GM12878 (cell line): ENCODE results near the gene PTCD1. TPM values are rescaled to one million over a fixed set of nuclear protein-coding genes. Genes with fewer than 3 reads are reported as not detected.

ENCODE experiments used
- ATAC-seq: fragments of 200-7000 bp; cut with Tn5 transposase; 3 replicates; pipeline ENCODE4 v1.9.1; 2020; ENCODE audit warnings: mild to moderate bottlenecking, moderate library complexity
- BruUV-seq: library from RNA; stranded (reverse); fragments of 400-500 nt; replicated peaks from 2 replicates; lab custom pipeline; 2021; lab: Mats Ljungman, UMichigan
- CTCF ChIA-PET: fragments of 300-600 bp; sonication (Branson Sonifier 250); formaldehyde crosslinking; extraction: SDS; loops from one replicate; lab custom pipeline; 2021; ENCODE audit warnings: inconsistent platforms; lab: Yijun Ruan, JAX
- POLR2A ChIA-PET: fragments of 350-600 bp; formaldehyde crosslinking; extraction: SDS; loops from one replicate; lab custom pipeline; 2021; ENCODE audit warnings: inconsistent platforms; lab: Charles Lee
- RAD21 ChIA-PET: fragments of 300-600 bp; sonication (Branson Sonifier 250); formaldehyde crosslinking; loops from one replicate; lab custom pipeline; 2023; ENCODE audit warnings: antibody characterized with exemption; ENCODE audit not compliant: unreplicated experiment; lab: Charles Lee
- SMC1A ChIA-PET: fragments of 300-600 bp; sonication (Branson Sonifier 250); formaldehyde crosslinking; loops from one replicate; lab custom pipeline; 2023; ENCODE audit not compliant: unreplicated experiment, uncharacterized antibody; lab: Charles Lee
- DNase-seq: peaks from one replicate; pipeline ENCODE4 v3.0.0-alpha.2; 2011; ENCODE audit warnings: low read depth, low spot score
- FAIRE-seq: peaks from 3 replicates; lab custom pipeline; 2011; peaks lifted over from hg19 to GRCh38; lab: Jason Lieb, UNC
- H2AFZ ChIP-seq: 2 replicates; pipeline ENCODE4 v1.6.0; 2011; ENCODE audit warnings: low read depth, low read length, control low read depth; ENCODE audit not compliant: control insufficient read depth
- H3K27ac ChIP-seq: 2 replicates; pipeline ENCODE4 v1.5.1; 2011; ENCODE audit warnings: control low read depth; ENCODE audit not compliant: control insufficient read depth, insufficient read depth
- H3K27me3 ChIP-seq, 2 experiments: replicated peaks in 1 of 2; 2 replicates each; pipeline versions ENCODE4 v1.6.0 to v1.6.1; 2011; ENCODE audit warnings: low read length in 1 of 2; ENCODE audit not compliant: control insufficient read depth in 2 of 2, insufficient read depth in 2 of 2
- H3K36me3 ChIP-seq, 2 experiments: 2 replicates each; pipeline ENCODE4 v1.5.1; 2011; ENCODE audit warnings: low read length in 1 of 2; ENCODE audit not compliant: control insufficient read depth in 2 of 2, insufficient read depth in 2 of 2
- H3K4me1 ChIP-seq: 2 replicates; pipeline ENCODE4 v1.6.1; 2011; ENCODE audit warnings: mild to moderate bottlenecking, low read length, moderate library complexity, mixed read lengths; ENCODE audit not compliant: control insufficient read depth, insufficient read depth
- H3K4me2 ChIP-seq: 2 replicates; pipeline ENCODE4 v1.6.0; 2011; ENCODE audit warnings: control low read depth; ENCODE audit not compliant: control insufficient read depth, insufficient read depth
- H3K4me3 ChIP-seq: fragments of 200-600 bp; sonication (generic); 2 replicates; pipeline ENCODE4 v1.5.1; 2016
- H3K79me2 ChIP-seq: 2 replicates; pipeline ENCODE4 v1.6.0; 2011; ENCODE audit warnings: low read length; ENCODE audit not compliant: control insufficient read depth, insufficient read depth
- H3K9ac ChIP-seq: 2 replicates; pipeline ENCODE4 v1.8.0; 2011; ENCODE audit warnings: low read length, control low read depth, mixed read lengths; ENCODE audit not compliant: control insufficient read depth, insufficient read depth
- H3K9me3 ChIP-seq: replicated peaks from 3 replicates; pipeline ENCODE4 v1.5.1; 2011; ENCODE audit warnings: mild to moderate bottlenecking, low read length; ENCODE audit not compliant: control insufficient read depth, insufficient read depth
- H4K20me1 ChIP-seq: 2 replicates; pipeline ENCODE4 v1.6.0; 2011; ENCODE audit not compliant: control insufficient read depth, insufficient read depth
- HDAC6 ChIP-seq: fragments of 200-600 bp; sonication (generic); IDR thresholded peaks from one replicate; pipeline ENCODE4 v1.8.0; 2017; ENCODE audit warnings: antibody characterized with exemption; ENCODE audit not compliant: unreplicated experiment
- IRF4 ChIP-seq: IDR thresholded peaks from 2 replicates; pipeline ENCODE4 v1.6.1; 2011; ENCODE audit warnings: low read depth, low read length
- MEF2A ChIP-seq: IDR thresholded peaks from 2 replicates; pipeline ENCODE4 v1.6.1; 2011; ENCODE audit warnings: low read depth, mild to moderate bottlenecking, low read length, moderate library complexity; ENCODE audit not compliant: insufficient read depth
- MEF2B ChIP-seq: fragments of 450-650 bp; IDR thresholded peaks from 2 replicates; pipeline ENCODE4 v1.6.1; 2018; ENCODE audit warnings: mild to moderate bottlenecking, moderate library complexity; ENCODE audit not compliant: partially characterized antibody, poor library complexity, severe bottlenecking
- MTA3 ChIP-seq: IDR thresholded peaks from 2 replicates; pipeline ENCODE4 v1.6.1; 2012; ENCODE audit warnings: low read length, inconsistent platforms, borderline replicate concordance
- MYB ChIP-seq: fragments of 150-350 bp; IDR thresholded peaks from 2 replicates; pipeline ENCODE4 v1.6.1; 2014; ENCODE audit warnings: mild to moderate bottlenecking, low read depth, low read length, borderline replicate concordance
- NFIC ChIP-seq: IDR thresholded peaks from 2 replicates; pipeline ENCODE4 v1.6.1; 2012; ENCODE audit warnings: low read depth, mild to moderate bottlenecking, inconsistent platforms, low read length, moderate library complexity
- SMAD5 ChIP-seq: IDR thresholded peaks from 2 replicates; pipeline ENCODE4 v1.6.1; 2016; ENCODE audit warnings: antibody characterized with exemption, low read depth
- ZNF207 ChIP-seq: fragments of 450-650 bp; IDR thresholded peaks from 2 replicates; pipeline ENCODE4 v1.6.1; 2014; ENCODE audit warnings: antibody characterized with exemption, mild to moderate bottlenecking, borderline replicate concordance
- ZNF24 ChIP-seq: fragments of 450-650 bp; IDR thresholded peaks from 2 replicates; pipeline ENCODE4 v1.6.1; 2017; ENCODE audit warnings: antibody characterized with exemption, mild to moderate bottlenecking
- WGBS: methylation state at CpG from one replicate; pipeline ENCODE4 v1.1.6; 2016; ENCODE audit warnings: low lambda C conversion rate; ENCODE audit not compliant: insufficient replicate concordance, insufficient coverage; ENCODE audit errors: missing lambda C conversion rate; 5-methylcytosine and 5-hydroxymethylcytosine counted together
- in situ Hi-C: fragments of 300-500 bp; cut with MboI; formaldehyde crosslinking; loops from 9 replicates; pipeline ENCODE4 v1.14.3; 2018; ENCODE audit warnings: mixed read lengths
- intact Hi-C: fragments of 100-400 bp; cut with micrococcal nuclease; formaldehyde crosslinking; loops from one replicate; pipeline ENCODE4 v1.14.2; 2022; ENCODE audit not compliant: unreplicated experiment
- polyA plus RNA-seq, 11 experiments: library from polyadenylated mRNA; depleted of rRNA in 4 of 11; unstranded in 6 of 11; stranded (reverse) in 5 of 11; fragments of >200 nt; fragmentation: Nextera tagmentation in 4 of 11; fragmentation: Illumina TruSeq in 1 of 11; extraction: Ambion mirVana in 4 of 11; extraction: Trizol in 1 of 11; gene quantifications; 1 replicate in 1 of 11; 2 replicates in 10 of 11; pipeline versions ENCODE4 v1.2.1 to v1.2.3, GENCODE V29; 2011 to 2016; ENCODE audit warnings: inconsistent platforms in 2 of 11, missing spikeins in 2 of 11, low read depth in 1 of 11
- total RNA-seq, 4 experiments: library from RNA; depleted of rRNA in 3 of 4; stranded (reverse); fragments of >200 nt in 3 of 4; fragmentation: Illumina TruSeq in 1 of 4; extraction: Trizol in 1 of 4; gene quantifications; 2 replicates each; pipeline versions ENCODE4 v1.2.1 to v1.2.3, GENCODE V29; 2013 to 2021
- TF ChIP-seq, protein P1 (sequence below): fragments of 450-650 bp; formaldehyde crosslinking; IDR thresholded peaks from 2 replicates; pipeline ENCODE4 v1.4.0; 2020; ENCODE audit warnings: mild to moderate bottlenecking, moderate library complexity

Gene PTCD1
- total and polyA plus RNA-seq, 10 of the 15 experiments (the other 5 are each of a cell fraction or from before 2014, with no cell fraction given), result 0.26 to 9.7 (median 5.0) TPM

DNA sequence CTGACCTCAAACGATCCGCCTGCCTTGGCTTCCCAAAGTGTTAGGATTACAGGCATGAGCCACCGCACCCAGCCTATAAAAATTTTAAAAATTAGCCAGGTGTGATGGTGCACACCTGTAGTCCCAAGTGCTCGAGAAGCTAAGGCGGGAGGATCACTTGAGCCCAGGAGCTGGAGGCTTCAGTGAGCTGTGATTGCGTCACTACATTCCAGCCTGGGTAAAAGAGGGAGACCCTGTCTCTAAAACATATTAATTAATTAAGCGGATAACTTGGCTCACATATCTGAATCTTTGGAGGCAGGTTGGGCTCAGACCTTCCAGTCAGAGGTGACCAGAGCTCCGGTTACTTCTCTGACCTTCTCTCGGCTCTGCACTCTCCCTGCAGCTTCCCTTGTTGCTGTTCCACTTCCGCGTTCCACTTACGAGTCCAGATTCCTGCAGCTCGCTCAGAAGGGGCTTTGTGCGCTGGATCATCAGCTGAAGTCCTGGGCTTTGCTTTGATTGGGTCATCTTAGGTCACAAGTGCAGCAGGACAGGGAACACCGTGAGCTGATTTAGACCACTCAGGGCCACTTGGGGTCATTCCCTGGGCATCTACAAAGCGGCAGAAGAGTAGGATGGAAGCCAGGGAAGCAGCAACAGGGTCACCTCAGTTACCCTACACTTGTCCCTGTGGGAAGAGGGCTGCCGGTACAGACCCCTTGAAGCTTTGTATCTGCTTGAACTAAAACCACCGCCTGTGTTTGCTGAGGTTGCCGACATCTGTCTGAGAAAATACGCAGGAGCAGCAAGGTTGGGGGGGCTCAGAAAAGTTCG lies 66.1 kb downstream of the PTCD1 start:
- in situ Hi-C loops (no loop called here), intact Hi-C loops (loop anchor here (5.0 kb wide), 1 partner anchor 35 kb away; the partner anchor contains the start of genes BUD31 and PDAP1)
- Histone ChIP-seq H2AFZ (no peak overlapping the region), H3K4me1 (peaks cover 7% of the 10 kb centered on the region; the same call in 1 of the 2 replicates), H3K27me3 (no peaks in the 10 kb centered on the region), H3K9me3 (no peaks in the 10 kb centered on the region), H3K36me3 (peaks cover 0 to 3% of the 10 kb centered on the region in 2 experiments; a peak in 1 of 4 replicates), H4K20me1 (no peaks in the 10 kb centered on the region; the same call in 1 of the 2 replicates), H3K9ac (no peak overlapping the region), H3K79me2 (peaks cover 27% of the 10 kb centered on the region), H3K4me3 (no peak overlapping the region), H3K4me2 (no peak overlapping the region), H3K27ac (no peak overlapping the region)
- DNase-seq (no peak), ATAC-seq (no peak), FAIRE-seq (no peak)
- no TSS peak for BruUV-seq
- RAD21 ChIA-PET, result no interaction called here
- POLR2A ChIA-PET, result interaction anchor here (0.6 to 0.8 kb wide), 2 partner anchors 87 to 278 kb away, joined by 4 read pairs; no protein-coding TSS in a partner anchor
- 92% methylated on average over 21 of the region's 21 CpGs for WGBS
- SMC1A ChIA-PET, result interaction anchor here (1.0 to 1.2 kb wide), 2 partner anchors 35 to 45 kb away, joined by 4 read pairs; no protein-coding TSS in a partner anchor
- CTCF ChIA-PET, result interaction anchor here (1.0 kb wide), 1 partner anchor 14 kb away, joined by 4 read pairs; no protein-coding TSS in a partner anchor
- no peak for TF ChIP-seq MYB
- no peak for TF ChIP-seq ZNF207
- TF ChIP-seq MTA3, result no peak
- no peak for TF ChIP-seq SMAD5

DNA sequence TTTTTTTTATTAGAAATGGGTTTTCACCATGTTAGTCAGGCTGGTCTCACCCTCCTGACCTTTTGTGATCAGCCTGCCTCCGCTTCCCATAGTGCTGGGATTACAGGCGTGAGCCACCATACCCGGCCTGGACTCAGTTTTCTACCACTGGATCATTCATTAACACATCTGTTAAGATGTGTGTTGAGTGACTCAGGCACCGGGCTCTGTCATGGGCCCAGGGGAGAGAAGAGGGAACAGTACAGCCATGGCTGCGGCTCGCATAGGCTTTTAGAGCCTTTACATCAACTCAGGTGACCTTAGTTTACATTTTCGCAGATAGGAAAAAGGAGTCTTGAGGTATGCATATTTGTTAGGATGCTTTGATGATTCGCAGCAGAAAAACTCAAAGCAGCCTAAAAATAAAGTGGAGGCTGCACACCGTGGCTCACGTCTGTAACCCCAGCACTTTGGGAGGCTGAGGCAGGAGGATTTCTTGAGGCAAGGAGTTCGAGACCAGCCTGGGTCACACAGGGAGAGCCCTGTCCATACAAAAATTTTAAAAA lies 67.2 kb downstream of the PTCD1 start:
- Histone ChIP-seq H3K9ac (no peak overlapping the region), H3K36me3 (peaks cover 4 to 5% of the 10 kb centered on the region in 2 experiments; a peak in 3 of 4 replicates), H3K4me2 (no peak overlapping the region), H4K20me1 (no peaks in the 10 kb centered on the region; the same call in 1 of the 2 replicates), H3K4me1 (peaks cover 6% of the 10 kb centered on the region; the same call in 1 of the 2 replicates), H2AFZ (no peak overlapping the region), H3K27ac (no peak overlapping the region), H3K27me3 (no peaks in the 10 kb centered on the region), H3K79me2 (peaks cover 18% of the 10 kb centered on the region), H3K4me3 (no peak overlapping the region), H3K9me3 (no peaks in the 10 kb centered on the region)
- POLR2A ChIA-PET, result interaction anchor here (0.7 kb wide), 1 partner anchor 58 kb away, joined by 4 read pairs; no protein-coding TSS in a partner anchor
- in situ Hi-C loops (no loop called here), intact Hi-C loops (loop anchor here (5.0 kb wide), 1 partner anchor 36 kb away; the partner anchor contains the start of genes BUD31 and PDAP1)
- FAIRE-seq (no peak), ATAC-seq (no peak), DNase-seq (no peak)
- 73% methylated on average over 11 of the region's 11 CpGs for WGBS
- CTCF ChIA-PET, result interaction anchor here (1.0 kb wide), 1 partner anchor 15 kb away, joined by 4 read pairs; no protein-coding TSS in a partner anchor
- RAD21 ChIA-PET, result interaction anchor here (0.7 kb wide), 1 partner anchor 9 kb away, joined by 3 read pairs; no protein-coding TSS in a partner anchor
- BruUV-seq, result no TSS peak
- SMC1A ChIA-PET, result interaction anchor here (1.0 to 1.2 kb wide), 2 partner anchors 36 to 44 kb away, joined by 4 read pairs; no protein-coding TSS in a partner anchor
- TF ChIP-seq IRF4 (no peak), NFIC (no peak), ZNF24 (no peak), MEF2A (no peak), HDAC6 (no peak), MEF2B (no peak)
- TF ChIP-seq, protein P1, sequence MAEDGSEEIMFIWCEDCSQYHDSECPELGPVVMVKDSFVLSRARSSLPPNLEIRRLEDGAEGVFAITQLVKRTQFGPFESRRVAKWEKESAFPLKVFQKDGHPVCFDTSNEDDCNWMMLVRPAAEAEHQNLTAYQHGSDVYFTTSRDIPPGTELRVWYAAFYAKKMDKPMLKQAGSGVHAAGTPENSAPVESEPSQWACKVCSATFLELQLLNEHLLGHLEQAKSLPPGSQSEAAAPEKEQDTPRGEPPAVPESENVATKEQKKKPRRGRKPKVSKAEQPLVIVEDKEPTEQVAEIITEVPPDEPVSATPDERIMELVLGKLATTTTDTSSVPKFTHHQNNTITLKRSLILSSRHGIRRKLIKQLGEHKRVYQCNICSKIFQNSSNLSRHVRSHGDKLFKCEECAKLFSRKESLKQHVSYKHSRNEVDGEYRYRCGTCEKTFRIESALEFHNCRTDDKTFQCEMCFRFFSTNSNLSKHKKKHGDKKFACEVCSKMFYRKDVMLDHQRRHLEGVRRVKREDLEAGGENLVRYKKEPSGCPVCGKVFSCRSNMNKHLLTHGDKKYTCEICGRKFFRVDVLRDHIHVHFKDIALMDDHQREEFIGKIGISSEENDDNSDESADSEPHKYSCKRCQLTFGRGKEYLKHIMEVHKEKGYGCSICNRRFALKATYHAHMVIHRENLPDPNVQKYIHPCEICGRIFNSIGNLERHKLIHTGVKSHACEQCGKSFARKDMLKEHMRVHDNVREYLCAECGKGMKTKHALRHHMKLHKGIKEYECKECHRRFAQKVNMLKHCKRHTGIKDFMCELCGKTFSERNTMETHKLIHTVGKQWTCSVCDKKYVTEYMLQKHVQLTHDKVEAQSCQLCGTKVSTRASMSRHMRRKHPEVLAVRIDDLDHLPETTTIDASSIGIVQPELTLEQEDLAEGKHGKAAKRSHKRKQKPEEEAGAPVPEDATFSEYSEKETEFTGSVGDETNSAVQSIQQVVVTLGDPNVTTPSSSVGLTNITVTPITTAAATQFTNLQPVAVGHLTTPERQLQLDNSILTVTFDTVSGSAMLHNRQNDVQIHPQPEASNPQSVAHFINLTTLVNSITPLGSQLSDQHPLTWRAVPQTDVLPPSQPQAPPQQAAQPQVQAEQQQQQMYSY (CRISPR knock-in tag), result no peak
